NCI-H2196 (cell line): ENCODE data around the gene CAPN8.

ENCODE experiments used
- DNase-seq: peaks from one replicate; lab custom pipeline; 2025; ENCODE audit not compliant: unreplicated experiment; lab: John Stamatoyannopoulos, UW

CAPN8 gene

GRCh38 chr1:223620297-223620897 is 45.1 kb downstream of the CAPN8 start:
- no peak for DNase-seq

GRCh38 chr1:223618680-223619079 is 46.8 kb downstream of the CAPN8 start:
- no peak for DNase-seq

DNA sequence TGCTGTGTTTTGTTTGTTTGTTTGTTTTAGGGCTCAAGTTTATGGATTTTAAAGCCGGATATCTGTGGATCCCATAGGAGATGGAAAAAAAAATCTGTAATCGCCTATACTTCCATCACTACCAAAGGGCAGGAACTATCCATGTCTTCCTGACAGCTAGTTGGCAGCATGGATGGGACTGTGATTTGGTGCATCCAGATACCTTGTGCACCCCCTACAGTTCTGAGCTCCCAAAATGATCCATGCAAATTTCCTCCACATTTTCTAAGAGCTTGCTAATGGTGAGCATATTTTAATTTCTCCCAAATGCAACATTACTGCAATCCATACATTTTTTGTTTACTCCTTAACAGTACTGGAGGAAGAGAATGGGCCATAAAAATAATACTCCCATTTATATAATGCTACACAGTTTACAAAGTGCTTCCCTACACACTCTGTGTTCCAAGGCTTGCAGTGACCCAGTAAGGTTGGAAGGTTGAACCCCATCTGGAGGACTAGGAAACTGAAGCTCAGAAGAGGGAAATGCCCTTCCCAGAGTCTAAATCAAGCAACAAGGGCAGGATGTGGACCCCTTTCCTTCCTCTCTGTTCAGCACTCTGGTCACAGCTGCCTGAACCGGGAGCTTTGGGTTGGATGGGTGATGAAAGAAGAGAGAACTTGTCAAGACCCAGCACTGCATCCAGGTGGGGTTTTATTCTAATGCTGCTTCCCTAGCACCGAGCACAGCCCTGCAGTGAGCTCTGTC is 48.0 kb downstream of the CAPN8 start:
- DNase-seq, result no peak

GRCh38 chr1:223616586-223616985 is 48.9 kb downstream of the CAPN8 start:
- no peak for DNase-seq

DNA sequence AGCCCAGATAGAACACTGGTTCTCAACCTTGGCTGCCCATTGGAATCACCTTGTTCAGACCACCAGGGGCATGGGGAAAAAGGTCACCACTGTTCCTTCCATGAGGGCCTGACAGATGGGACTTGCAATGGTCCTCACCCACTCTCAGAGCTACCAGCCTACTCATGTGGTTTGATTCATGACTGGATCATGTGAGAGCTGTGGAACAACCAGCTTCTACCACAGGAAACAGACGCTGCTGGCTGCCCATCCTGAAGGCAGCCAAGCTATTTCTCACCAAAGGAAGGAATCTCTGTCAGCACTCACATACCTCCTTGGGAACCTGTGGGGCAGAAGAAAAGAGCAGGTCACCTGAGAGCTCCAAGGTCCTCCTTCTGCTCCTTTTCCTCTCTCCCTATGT is 53.6 kb downstream of the CAPN8 start:
- no peak for DNase-seq

GRCh38 chr1:223609977-223610376 is 55.5 kb downstream of the CAPN8 start:
- DNase-seq, result no peak

- DNase-seq, result no peak
Observed at GRCh38 chr1:223609066-223609465, 56.4 kb downstream of the CAPN8 start.

- no peak for DNase-seq
Observed at GRCh38 chr1:223558512-223558911, 107.0 kb downstream of the CAPN8 start.

DNA sequence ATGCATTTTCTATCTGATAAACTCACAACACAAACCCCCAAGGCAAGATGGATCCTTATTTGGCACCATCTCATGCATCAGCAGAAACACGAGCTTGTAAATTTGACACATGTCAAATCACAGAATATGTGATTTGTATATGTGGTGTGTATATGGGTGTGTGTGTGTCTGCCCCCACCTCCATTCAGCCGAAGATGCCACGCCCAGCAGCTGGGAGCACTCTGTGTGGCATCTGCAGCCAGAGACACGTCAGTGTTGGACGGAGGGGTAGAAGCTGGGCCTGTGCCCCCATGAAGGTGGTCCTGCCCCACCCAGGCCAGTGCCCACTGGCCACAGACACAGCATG is 108.4 kb downstream of the CAPN8 start:
- no peak for DNase-seq

GRCh38 chr1:223556414-223557129 is 108.9 kb downstream of the CAPN8 start:
- DNase-seq, result peak; percentile 19

DNA sequence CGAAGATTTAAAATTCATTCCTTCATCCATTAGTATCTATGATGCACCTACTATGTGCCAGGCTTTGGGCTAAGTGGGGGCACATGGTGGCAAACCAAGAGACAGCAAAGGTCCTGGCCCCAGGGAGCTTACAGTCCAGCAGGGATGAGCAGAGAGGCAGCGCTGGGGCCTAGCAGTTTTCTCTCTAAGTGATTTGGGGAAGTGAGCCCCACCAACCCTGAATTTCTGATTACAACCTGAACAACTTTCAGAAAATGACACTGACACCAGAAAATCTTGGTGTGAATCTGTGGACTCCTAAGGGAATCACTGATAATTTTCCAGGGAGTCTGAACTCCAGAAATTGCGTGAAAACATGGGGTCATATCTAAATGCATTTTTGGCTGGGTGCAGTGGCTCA is 111.5 kb downstream of the CAPN8 start:
- DNase-seq, result no peak

DNA sequence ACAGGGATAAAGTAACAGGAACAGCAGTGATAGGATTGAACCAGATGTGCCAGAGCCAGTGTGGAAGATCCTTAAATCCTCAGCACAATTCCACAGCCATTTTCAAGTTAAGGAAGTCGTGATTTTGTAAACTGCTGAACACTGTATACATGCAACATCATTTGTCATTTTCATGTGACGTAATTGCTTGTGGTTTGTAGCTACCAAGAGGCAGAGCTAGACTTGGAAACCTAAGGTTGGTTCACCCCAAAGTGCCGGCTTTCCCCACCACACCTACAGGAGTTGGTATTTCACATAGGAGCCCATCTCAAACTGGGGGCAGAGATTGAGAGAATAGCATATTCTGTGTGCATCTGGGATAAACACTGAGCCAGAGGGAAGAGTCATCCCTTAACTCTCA is 113.9 kb downstream of the CAPN8 start:
- DNase-seq, result no peak

DNA sequence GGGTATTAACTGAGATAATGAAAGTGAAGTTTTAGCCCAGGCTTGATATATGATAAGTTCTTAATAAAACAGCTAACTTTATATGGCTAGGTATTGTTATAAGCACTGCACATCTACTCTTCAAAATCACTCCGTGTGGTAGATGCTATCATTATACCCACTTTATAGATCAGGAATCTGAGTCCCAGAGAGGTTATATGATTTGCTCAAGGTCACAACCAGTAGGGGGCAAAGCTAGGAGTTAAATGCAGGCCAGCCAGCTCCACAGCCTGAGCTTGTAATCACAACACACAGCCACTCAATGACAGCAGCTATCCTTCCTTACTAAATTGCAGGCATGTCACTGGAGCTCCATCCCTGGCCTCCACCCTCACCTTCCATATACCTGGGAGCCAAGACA is 115.8 kb downstream of the CAPN8 start:
- no peak for DNase-seq

- no peak for DNase-seq
Observed at GRCh38 chr1:223547316-223548114, 118.0 kb downstream of the CAPN8 start.

GRCh38 chr1:223545343-223545742 is 120.2 kb downstream of the CAPN8 start:
- DNase-seq, result no peak

DNA sequence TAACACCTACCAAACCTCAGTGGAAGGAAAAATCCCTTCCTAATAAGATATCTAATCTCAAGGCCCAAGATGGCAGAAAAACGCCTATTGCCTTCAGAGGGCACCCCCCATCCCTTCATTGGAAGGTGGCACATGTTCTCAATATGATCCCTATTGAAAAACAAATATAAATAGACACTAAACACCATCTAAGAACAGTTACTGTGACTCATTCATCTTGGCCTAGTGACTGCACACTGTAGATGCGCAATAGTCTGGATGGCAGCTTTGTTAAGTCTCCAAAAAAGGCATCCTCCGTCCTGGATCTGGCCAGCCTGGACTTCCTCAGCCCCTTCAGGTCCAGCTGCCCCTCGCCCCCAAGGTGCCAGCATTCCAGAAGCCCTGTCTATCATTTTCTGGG is 121.9 kb downstream of the CAPN8 start:
- DNase-seq, result no peak

- DNase-seq, result no peak
Observed at GRCh38 chr1:223542831-223543230, 122.7 kb downstream of the CAPN8 start.

GRCh38 chr1:223540485-223541106 is 124.9 kb downstream of the CAPN8 start:
- DNase-seq, result no peak

DNA sequence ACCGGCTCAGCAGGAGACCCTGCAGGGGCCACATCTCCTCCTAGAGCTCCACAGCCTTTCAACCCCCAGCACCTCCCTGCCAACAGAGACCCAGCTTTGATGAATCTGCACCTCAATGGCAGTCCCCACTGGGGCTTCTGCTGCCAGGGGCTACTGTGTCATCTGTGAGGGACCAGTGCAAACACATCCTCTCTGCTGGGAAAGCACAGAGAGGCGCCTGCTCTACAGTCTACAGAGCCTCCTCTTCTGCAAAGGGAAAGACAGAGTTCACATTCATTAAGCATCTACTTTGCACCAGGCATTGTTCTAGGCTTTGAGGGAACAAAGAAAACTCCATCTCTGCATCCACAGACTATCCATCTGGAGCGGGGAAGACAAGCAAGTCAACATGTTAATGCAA is 125.8 kb downstream of the CAPN8 start:
- no peak for DNase-seq

DNA sequence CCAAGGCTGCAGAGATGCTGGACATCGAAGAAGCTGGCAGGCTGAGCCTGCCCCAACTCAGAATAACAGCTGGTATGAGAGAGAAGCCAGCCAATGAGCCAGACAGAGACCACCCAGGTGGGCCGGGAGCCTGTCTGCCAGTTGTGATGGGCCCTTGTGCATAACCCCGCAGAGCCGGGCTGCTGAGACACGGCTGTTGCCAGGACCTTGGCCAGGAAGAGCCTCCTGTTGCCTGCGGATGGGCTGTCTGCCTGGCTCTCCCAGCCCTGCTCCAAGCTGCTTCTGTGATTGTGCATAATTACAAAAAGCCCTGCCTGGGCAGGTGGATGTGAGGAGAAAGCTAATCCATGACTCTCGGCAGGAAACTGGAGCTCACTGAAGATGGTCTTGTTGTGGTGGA is 126.5 kb downstream of the CAPN8 start:
- DNase-seq, result no peak

- DNase-seq, result no peak
Observed at GRCh38 chr1:223535319-223535718, 130.2 kb downstream of the CAPN8 start.
